GM18520 (cell line): ENCODE measurements around the gene AFMID.
"Not testable (repeated sequence)": the region's sequence is repeated elsewhere in the genome, so short reads cannot be mapped to it uniquely, and the experiment has no call there.

Experiments
- ATAC-seq: cut with Tn5 transposase; IDR thresholded peaks from one replicate; pipeline ENCODE4 v1.9.1; 2021; ENCODE audit not compliant: unreplicated experiment

Gene AFMID

GRCh38 chr17:78151514-78152008 lies 35.6 kb upstream of the AFMID start:
- no peak for ATAC-seq

DNA sequence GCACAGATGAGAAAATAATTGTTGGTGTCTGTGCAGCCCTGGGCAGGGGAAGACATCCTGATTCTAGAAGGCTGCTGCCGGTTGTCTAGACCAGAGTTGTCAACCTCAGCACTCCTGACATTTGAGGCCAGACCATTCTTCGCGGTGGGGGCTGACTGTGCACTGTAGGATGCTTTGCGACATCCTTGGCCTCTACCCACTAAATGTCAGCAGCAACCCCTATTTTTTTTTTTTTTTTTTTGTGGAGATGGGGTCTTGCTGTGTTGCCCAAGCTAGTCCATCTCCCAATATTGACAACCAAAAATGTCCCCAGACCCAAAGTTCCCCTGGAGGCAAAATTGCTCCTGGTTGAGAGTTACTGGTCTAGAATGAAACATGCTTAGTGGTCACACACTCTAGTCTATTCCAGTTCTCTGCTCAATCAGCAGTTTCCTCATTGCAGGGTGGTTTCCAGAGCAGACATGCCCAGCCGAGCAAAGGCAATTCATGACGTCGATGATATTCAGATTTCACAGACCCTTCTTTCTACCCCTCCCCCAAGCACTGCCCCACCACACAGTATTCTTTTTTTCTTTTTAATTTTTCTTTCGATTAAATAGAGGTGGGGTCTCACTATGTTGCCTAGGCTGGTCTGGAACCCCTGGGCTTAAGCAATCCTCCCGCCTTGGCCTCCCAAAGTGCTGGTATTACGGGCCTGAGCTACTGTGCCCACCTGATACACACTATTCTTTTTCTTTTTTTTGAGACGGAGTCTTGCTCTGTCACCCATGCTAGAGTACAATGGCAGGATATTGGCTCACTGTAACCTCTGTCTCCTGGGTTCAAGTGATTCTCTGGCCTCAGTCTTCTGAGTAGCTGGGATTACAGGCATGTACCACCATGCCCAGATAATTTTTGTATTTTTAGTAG lies 32.0 kb upstream of the AFMID start:
- ATAC-seq: peak; percentile 54

DNA sequence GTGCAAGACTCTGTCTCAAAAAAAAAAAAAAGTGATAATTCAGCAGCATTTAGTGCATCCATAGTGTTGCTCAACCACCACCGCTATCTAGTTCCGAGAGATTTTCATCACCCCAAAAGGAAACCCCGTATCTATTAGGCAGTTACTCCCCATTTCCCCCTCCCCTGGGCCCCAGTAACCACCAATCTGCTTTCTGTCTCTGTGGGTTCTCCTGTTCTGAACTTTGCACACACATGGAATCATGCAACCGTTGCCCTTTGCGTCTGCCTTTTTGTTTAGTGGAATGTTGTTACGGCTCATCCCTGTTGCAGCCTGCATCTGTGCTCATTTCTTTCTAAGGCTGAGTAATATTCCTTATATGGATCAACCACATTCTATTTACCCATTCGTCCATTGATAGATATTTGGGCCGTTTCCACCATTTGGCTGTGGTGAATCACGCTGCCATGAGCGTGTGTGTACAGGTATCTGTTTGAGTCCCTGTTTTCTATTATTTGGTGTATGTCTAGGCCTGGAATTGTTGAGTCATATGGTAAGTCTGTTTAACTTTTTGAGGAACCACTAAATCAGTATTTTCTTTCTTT lies 27.5 kb upstream of the AFMID start:
- no peak for ATAC-seq

DNA sequence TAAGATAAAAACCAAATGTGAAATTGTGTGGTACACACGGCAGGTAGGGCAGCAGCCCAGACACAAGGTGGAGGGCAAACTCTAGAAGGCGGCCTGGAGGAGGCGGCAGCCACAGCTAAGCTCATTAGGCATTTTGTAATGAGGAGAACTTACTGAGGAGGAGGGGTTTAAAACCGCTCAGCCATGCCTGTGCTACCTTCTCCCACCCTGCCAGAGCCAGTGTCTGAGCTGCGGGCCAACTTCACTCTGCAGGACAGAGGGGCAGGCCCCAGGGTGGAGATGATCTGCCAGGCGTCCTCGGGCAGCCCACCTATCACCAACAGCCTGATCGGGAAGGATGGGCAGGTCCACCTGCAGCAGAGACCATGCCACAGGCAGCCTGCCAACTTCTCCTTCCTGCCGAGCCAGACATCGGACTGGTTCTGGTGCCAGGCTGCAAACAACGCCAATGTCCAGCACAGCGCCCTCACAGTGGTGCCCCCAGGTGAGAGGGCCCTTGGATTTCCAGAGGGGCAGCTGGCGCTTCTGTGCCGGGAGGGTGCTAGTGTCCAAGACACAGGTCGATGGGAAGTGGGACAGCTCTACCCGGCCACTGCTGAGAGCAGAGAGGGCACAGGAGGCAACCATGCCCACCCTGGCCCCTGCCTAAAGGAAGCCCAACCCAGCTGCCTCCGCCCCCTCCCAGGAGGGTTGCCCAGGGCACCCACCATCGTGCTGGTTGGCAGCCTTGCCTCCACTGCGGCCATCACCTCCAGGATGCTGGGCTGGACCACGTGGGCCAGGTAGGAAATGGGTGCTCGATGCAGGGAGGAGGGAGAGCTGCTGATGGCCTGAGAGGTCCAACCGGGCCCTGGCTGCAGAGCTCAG lies 23.0 kb upstream of the AFMID start:
- no peak for ATAC-seq

- no peak for ATAC-seq
Observed at GRCh38 chr17:78164748-78165607, 22.2 kb upstream of the AFMID start.

DNA sequence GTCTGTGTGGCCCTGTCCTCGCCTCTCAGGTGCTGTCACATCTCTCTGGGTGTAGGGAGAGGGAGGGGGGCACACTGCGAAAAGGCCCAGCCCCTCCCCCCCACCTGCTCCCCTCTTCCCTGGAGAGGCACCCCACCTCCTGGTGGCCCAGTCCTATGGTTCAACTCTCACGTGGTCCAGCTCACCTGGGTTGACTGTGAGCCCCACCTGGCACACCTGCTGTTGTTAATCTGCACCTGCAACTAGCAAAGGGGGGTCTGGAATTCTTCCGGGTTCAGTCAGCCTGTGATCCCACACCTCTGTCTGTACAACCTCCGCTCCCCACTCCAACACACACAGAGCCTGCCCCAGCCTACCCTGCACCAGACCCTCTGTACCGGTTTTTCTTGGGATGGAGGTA lies 20.7 kb upstream of the AFMID start:
- no peak for ATAC-seq

- ATAC-seq: peak; percentile 40
Observed at GRCh38 chr17:78168242-78168902, 18.8 kb upstream of the AFMID start, which contains the start of gene SYNGR2. TSS of gene SYNGR2 (plus strand) at chr17:78168581. CDS start at chr17:78168617, 36 bp downstream.

GRCh38 chr17:78168903-78169793 lies 18.0 kb upstream of the AFMID start:
- peak; percentile 17 for ATAC-seq

DNA sequence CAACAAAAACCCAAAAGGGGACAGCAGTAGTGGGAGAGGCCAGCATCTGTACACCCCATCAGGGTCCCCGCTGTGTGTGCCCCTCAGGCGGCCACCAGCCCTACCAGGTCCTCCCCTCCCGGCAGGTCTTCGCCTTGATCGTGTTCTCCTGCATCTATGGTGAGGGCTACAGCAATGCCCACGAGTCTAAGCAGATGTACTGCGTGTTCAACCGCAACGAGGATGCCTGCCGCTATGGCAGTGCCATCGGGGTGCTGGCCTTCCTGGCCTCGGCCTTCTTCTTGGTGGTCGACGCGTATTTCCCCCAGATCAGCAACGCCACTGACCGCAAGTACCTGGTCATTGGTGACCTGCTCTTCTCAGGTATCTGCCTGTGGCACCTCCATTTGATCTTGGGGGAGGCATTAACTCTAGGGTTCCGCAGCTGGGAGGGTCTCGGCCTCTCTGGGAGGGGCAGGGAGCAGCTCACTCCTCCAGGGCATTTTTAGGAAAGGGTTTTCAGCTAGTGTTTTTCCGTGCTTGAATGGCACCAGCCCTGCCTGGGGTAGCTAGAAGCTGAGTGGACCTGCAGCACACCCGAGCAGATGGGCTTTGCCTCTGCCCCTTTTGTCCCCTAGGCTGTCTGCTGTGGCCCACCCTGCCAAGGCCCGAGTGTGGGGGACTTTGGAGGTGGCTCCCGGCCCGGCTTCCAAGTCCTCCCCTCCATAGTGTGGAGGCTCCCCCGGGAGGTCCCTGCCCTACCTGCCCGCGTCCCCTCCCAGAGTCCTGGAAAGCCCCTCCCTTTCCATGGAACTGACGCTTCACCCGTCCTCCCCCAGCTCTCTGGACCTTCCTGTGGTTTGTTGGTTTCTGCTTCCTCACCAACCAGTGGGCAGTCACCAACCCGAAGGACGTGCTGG lies 16.2 kb upstream of the AFMID start:
- ATAC-seq: no peak

DNA sequence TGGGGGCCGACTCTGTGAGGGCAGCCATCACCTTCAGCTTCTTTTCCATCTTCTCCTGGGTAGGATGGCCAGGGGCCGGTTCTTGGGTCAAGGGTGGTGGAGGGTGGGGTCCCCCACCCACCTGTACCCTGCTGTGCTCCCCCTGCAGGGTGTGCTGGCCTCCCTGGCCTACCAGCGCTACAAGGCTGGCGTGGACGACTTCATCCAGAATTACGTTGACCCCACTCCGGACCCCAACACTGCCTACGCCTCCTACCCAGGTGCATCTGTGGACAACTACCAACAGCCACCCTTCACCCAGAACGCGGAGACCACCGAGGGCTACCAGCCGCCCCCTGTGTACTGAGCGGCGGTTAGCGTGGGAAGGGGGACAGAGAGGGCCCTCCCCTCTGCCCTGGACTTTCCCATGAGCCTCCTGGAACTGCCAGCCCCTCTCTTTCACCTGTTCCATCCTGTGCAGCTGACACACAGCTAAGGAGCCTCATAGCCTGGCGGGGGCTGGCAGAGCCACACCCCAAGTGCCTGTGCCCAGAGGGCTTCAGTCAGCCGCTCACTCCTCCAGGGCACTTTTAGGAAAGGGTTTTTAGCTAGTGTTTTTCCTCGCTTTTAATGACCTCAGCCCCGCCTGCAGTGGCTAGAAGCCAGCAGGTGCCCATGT lies 15.4 kb upstream of the AFMID start:
- ATAC-seq: not testable (repeated sequence)

DNA sequence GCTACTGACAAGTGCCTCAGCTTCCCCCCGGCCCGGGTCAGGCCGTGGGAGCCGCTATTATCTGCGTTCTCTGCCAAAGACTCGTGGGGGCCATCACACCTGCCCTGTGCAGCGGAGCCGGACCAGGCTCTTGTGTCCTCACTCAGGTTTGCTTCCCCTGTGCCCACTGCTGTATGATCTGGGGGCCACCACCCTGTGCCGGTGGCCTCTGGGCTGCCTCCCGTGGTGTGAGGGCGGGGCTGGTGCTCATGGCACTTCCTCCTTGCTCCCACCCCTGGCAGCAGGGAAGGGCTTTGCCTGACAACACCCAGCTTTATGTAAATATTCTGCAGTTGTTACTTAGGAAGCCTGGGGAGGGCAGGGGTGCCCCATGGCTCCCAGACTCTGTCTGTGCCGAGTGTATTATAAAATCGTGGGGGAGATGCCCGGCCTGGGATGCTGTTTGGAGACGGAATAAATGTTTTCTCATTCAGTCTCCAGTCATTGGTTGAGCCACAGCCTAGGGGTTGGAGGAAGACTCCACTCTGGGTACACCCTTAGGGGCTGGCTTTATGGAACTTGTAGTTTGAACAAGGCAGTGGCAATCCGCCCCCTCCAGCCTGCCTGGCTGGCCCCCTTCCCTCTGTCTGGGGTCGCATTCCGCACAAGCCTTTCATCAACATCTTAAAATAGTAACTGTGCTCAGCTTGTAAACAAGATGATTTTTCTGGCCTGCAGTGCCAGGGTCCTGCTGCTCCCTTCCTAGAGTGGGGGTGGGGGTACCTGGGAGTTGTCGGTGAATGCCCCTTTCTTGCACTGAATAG lies 14.7 kb upstream of the AFMID start:
- ATAC-seq: no peak

- no peak for ATAC-seq
Observed at GRCh38 chr17:78173097-78173715, 14.0 kb upstream of the AFMID start.

DNA sequence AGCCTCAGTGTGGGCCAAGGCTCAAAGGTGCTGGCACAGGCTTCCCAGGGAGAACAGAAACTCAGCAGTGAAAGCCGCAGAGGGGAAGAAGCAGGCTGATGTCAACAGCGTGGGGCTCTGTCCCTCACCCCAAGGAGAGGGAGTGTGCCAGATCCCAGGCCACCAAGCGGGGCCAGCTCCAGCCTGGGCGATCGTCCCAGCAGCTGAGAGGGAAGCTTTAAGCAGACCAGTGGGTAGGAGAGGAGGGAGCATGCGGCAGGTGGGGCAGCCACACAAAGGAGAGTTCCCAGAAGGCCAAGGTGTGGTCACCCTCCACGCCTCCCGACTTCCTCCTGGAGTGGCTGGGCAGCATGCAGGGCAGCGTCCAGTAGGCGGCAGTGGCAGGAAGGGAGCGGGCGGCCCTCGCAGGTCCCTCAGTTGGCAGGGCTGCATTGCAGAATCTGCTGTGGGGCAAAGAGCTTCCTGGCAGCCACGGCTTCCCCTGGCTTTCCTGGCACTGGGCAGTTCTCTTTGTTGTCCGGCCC lies 12.8 kb upstream of the AFMID start:
- ATAC-seq: no peak

DNA sequence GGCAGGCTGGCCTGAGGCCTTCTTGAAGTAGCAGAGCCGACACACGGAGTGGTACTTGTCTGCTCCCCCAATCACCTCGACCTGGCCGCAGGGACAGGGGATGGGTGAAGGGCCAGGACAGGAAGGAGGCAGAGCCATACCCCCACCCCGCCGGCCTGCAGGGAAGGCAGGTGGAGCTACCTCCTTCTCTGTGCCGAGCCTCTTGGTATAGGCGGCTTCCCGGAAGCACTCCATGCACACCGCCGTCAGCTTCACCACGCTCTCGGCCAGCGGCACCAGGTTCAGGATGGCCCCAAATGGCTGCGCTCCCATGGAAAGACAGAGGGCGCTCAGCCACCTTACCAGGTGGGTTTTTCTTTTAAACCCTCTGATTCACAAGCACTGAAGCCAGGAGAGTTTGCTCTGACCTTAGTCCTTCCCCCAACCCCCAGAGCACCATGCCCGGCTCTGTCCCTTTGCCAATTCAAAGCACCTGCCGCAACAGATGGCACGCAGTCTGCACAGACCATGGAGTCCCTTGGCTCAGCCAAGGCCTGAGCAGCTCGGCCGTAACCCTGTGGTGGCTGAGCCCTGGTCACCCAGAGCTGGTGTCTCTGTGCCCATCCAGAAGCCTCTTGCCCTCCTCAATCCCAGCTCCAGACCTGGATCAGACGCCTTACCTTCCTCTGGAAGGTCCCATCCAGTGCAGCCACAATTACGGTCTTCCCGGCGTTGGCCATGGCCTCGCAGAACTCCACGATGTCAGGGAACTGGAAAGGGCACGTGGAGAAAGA lies 12.1 kb upstream of the AFMID start:
- ATAC-seq: no peak

- ATAC-seq: no peak
Observed at GRCh38 chr17:78175643-78175981, 11.6 kb upstream of the AFMID start.
